ENCODE results near the gene KCNAB2. TPM values are rescaled to one million over a fixed set of nuclear protein-coding genes. Genes with fewer than 3 reads are reported as not detected.

KCNAB2 gene
- total and polyA plus RNA-seq, 2 experiments from 2014 or later: 3.9 to 4.8 TPM

DNA sequence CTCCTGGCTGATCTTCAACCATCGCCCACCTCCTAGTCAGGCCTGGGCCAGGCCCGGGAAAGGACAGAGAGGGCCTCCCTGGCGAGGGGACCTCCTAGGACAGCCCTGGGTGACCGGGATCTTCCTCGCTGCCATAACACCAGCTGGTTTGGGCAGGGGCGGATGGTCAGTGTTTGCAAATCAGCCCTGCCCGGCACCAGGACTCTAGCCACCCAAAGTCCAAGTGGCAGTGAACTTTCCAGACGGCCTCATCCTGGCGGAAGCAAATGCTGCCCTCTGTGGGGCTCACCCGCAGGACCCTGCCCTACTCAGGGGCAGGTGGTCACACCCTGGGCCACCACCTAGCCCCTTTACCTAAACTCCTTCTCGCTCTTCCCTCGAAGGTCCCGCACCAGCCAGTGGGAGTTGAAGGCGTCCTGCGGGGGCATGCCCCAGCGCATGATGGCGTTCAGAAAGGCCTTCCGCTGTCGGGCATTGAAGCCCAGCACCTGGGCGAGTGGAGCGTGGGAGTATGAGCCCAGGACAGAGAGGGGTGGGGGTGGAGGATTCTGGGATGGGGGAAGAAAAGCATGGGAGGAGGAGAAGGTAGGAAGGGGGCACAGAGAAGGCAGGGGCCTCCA, 79.2 kb downstream of the KCNAB2 start:
- TF ChIP-seq EZH2 (IDR thresholded peaks at IDR 0.05; ENCODE audit: insufficient read depth, poor library complexity, severe bottlenecking) (no peak), EZH2phosphoT487 (IDR thresholded peaks at IDR 0.05; ENCODE audit: insufficient read depth, low read depth) (no peak)

GRCh38 chr1:6125366-6125765, 79.7 kb downstream of the KCNAB2 start:
- in situ Hi-C loops (cut with MboI): no loop called here

More for the DNA sequence above, 79.2 kb downstream of the KCNAB2 start:
- 82 to 89% methylated on average over 21 of the region's 21 CpGs for WGBS, 2 experiments (ENCODE audit: low coverage in 1 of 2, low lambda C conversion rate in 2 of 2, missing lambda C conversion rate in 2 of 2)
- no peak for DNase-seq
- no peak overlapping the region for H3K27ac ChIP-seq
- no peaks in the 10 kb centered on the region for H3K9me2 ChIP-seq (ENCODE audit: insufficient read depth)
- H3K9me3 ChIP-seq (ENCODE audit: low read depth): no peaks in the 10 kb centered on the region
- no peaks in the 10 kb centered on the region for H3K27me3 ChIP-seq (replicated peaks; ENCODE audit: insufficient read depth)
- H3K4me1 ChIP-seq (ENCODE audit: insufficient read depth): no peaks in the 10 kb centered on the region
- H4K20me1 ChIP-seq (ENCODE audit: insufficient read depth): no peaks in the 10 kb centered on the region
- no peaks in the 10 kb centered on the region for H3K79me2 ChIP-seq (ENCODE audit: insufficient read depth)
- no peak overlapping the region for H3K4me2 ChIP-seq (ENCODE audit: unreplicated experiment)
- no peaks in the 10 kb centered on the region for H3F3A ChIP-seq (ENCODE audit: insufficient read depth)
- in situ Hi-C loops (cut with MboI): no loop called here
- no peaks in the 10 kb centered on the region for H3K36me3 ChIP-seq (ENCODE audit: low read depth)
- no peak overlapping the region for H3K4me3 ChIP-seq
- no peak overlapping the region for H3K9ac ChIP-seq
- no peak overlapping the region for H2AFZ ChIP-seq

DNA sequence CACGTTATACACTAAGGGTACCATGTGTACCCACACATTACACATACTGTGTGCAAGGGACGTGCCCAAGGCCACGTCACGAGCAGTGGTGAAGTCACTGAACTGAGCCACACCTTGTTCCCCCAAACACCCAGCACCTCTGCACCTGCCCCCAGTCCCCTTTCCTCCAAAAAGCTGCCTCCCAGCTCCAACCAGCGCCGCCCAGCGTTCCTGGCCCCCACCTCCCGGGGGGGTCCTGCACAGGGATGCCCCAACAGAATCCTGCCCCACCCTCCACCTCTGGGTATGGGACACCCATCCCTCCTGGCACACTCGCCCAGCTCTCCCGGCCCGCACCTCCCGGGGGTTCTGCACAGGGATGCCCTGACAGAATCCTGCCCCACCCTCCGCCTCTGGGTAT, 80.3 kb downstream of the KCNAB2 start:
- Histone ChIP-seq H3K36me3 (ENCODE audit: low read depth) (no peaks in the 10 kb centered on the region), H3K4me1 (ENCODE audit: insufficient read depth) (no peaks in the 10 kb centered on the region), H3K27me3 (replicated peaks; ENCODE audit: insufficient read depth) (no peaks in the 10 kb centered on the region), H3K79me2 (ENCODE audit: insufficient read depth) (no peaks in the 10 kb centered on the region), H3K9ac (no peak overlapping the region), H2AFZ (no peak overlapping the region), H3K9me3 (ENCODE audit: low read depth) (no peaks in the 10 kb centered on the region), H3K9me2 (ENCODE audit: insufficient read depth) (no peaks in the 10 kb centered on the region), H4K20me1 (ENCODE audit: insufficient read depth) (no peaks in the 10 kb centered on the region), H3K4me2 (ENCODE audit: unreplicated experiment) (no peak overlapping the region), H3K27ac (no peak overlapping the region), H3F3A (ENCODE audit: insufficient read depth) (no peaks in the 10 kb centered on the region), H3K4me3 (no peak overlapping the region)
- TF ChIP-seq EZH2phosphoT487 (IDR thresholded peaks at IDR 0.05; ENCODE audit: insufficient read depth, low read depth): no peak
- TF ChIP-seq EZH2 (IDR thresholded peaks at IDR 0.05; ENCODE audit: insufficient read depth, poor library complexity, severe bottlenecking): no peak
- DNase-seq: no peak
- WGBS, 2 experiments (ENCODE audit: low coverage in 1 of 2, low lambda C conversion rate in 2 of 2, missing lambda C conversion rate in 2 of 2): 66 to 77% methylated on average over 5 to 13 of the region's 13 CpGs
- in situ Hi-C loops (cut with MboI): no loop called here

More at GRCh38 chr1:6125366-6125765, 79.7 kb downstream of the KCNAB2 start:
- Histone ChIP-seq H3K27ac (no peak overlapping the region), H3K9ac (no peak overlapping the region), H3K9me3 (ENCODE audit: low read depth) (no peaks in the 10 kb centered on the region), H3K36me3 (ENCODE audit: low read depth) (no peaks in the 10 kb centered on the region), H3F3A (ENCODE audit: insufficient read depth) (no peaks in the 10 kb centered on the region), H3K9me2 (ENCODE audit: insufficient read depth) (no peaks in the 10 kb centered on the region), H3K4me1 (ENCODE audit: insufficient read depth) (no peaks in the 10 kb centered on the region), H3K4me3 (no peak overlapping the region), H3K27me3 (replicated peaks; ENCODE audit: insufficient read depth) (no peaks in the 10 kb centered on the region), H3K79me2 (ENCODE audit: insufficient read depth) (no peaks in the 10 kb centered on the region), H3K4me2 (ENCODE audit: unreplicated experiment) (no peak overlapping the region), H4K20me1 (ENCODE audit: insufficient read depth) (no peaks in the 10 kb centered on the region), H2AFZ (no peak overlapping the region)
- DNase-seq: no peak
- whole genome bisulfite sequencing, 2 experiments (ENCODE audit: low coverage in 1 of 2, low lambda C conversion rate in 2 of 2, missing lambda C conversion rate in 2 of 2): 47 to 61% methylated on average over 12 to 15 of the region's 15 CpGs
- no peak for TF ChIP-seq EZH2phosphoT487 (IDR thresholded peaks at IDR 0.05; ENCODE audit: insufficient read depth, low read depth)
- no peak for TF ChIP-seq EZH2 (IDR thresholded peaks at IDR 0.05; ENCODE audit: insufficient read depth, poor library complexity, severe bottlenecking)

DNA sequence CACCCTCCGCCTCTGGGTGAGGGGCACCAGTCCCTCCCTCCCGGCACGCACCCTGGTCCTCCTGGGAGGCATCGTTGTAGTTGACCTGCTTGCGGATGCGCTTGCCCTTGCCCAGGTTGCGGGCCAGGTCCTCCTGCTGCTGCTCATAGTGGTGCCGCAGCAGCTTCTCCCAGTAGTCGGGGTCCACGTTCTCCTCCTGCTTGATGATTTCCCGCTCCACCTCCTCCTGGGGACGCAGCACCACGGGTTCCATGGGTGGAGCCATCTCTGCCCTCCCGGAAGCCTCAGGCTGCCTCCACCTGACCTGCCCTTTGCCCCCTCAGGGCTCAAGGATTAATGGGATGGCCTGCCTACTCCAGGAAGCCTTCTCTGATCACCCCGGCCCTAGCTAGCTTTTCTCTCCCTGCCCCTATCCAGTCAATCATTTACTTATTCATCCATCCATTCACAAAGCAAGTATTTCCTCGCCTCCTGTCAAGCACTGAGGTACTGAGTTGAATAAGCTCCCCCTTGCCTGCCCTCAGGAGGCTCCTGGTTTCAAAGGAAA, 80.9 kb downstream of the KCNAB2 start:
- H2AFZ ChIP-seq: no peak overlapping the region
- no peaks in the 10 kb centered on the region for H3K9me3 ChIP-seq (ENCODE audit: low read depth)
- H3K9me2 ChIP-seq (ENCODE audit: insufficient read depth): no peaks in the 10 kb centered on the region
- no peak for TF ChIP-seq EZH2phosphoT487 (IDR thresholded peaks at IDR 0.05; ENCODE audit: insufficient read depth, low read depth)
- no peak for TF ChIP-seq EZH2 (IDR thresholded peaks at IDR 0.05; ENCODE audit: insufficient read depth, poor library complexity, severe bottlenecking)
- no peaks in the 10 kb centered on the region for H3K36me3 ChIP-seq (ENCODE audit: low read depth)
- H3K27ac ChIP-seq: no peak overlapping the region
- H4K20me1 ChIP-seq (ENCODE audit: insufficient read depth): no peaks in the 10 kb centered on the region
- in situ Hi-C loops (cut with MboI): no loop called here
- WGBS, 2 experiments (ENCODE audit: low coverage in 1 of 2, low lambda C conversion rate in 2 of 2, missing lambda C conversion rate in 2 of 2): 86% methylated on average over 15 to 16 of the region's 16 CpGs
- H3K79me2 ChIP-seq (ENCODE audit: insufficient read depth): no peaks in the 10 kb centered on the region
- H3K9ac ChIP-seq: no peak overlapping the region
- no peak overlapping the region for H3K4me3 ChIP-seq
- no peaks in the 10 kb centered on the region for H3K4me1 ChIP-seq (ENCODE audit: insufficient read depth)
- H3K4me2 ChIP-seq (ENCODE audit: unreplicated experiment): no peak overlapping the region
- no peaks in the 10 kb centered on the region for H3F3A ChIP-seq (ENCODE audit: insufficient read depth)
- no peak for DNase-seq
- no peaks in the 10 kb centered on the region for H3K27me3 ChIP-seq (replicated peaks; ENCODE audit: insufficient read depth)

Measured in GM23248 (cell line).